BJ (cell line): Measurements from ENCODE around the gene IL2. TPM values are rescaled to one million over a fixed set of nuclear protein-coding genes. Genes with fewer than 3 reads are reported as not detected.

Source experiments
- CTCF ChIA-PET: fragments of 350-600 bp; formaldehyde crosslinking; extraction: SDS; loops from one replicate; lab custom pipeline; 2021; ENCODE audit warnings: antibody characterized with exemption, inconsistent platforms; lab: Yijun Ruan, JAX
- POLR2A ChIA-PET: fragments of 300-600 bp; sonication (Branson Sonifier 250); formaldehyde crosslinking; extraction: SDS; loops from one replicate; lab custom pipeline; 2021; ENCODE audit warnings: antibody characterized with exemption; lab: Charles Lee
- DNase-seq: peaks from one replicate; pipeline ENCODE4 v3.0.0-alpha.2; 2011; ENCODE audit warnings: low read depth
- H3K27me3 ChIP-seq: 2 replicates; pipeline ENCODE4 v1.6.0; 2011; ENCODE audit warnings: low read length; ENCODE audit not compliant: control insufficient read depth, insufficient read depth
- H3K36me3 ChIP-seq: 2 replicates; pipeline ENCODE4 v1.5.1; 2011; ENCODE audit warnings: low read length; ENCODE audit not compliant: control insufficient read depth, insufficient read depth
- H3K4me3 ChIP-seq: 2 replicates; pipeline ENCODE4 v1.5.1; 2011; ENCODE audit warnings: low read depth, mild to moderate bottlenecking, control low read depth, low read length
- polyA plus RNA-seq: library from polyadenylated mRNA; depleted of rRNA; stranded (reverse); fragments of >200 nt; gene quantifications from 2 replicates; pipeline ENCODE4 v1.2.3, GENCODE V29; 2011
- TF ChIP-seq, protein P1 (sequence below): IDR thresholded peaks from 2 replicates; pipeline ENCODE4 v1.5.1; 2011; ENCODE audit warnings: low read depth, mild to moderate bottlenecking, control low read depth, inconsistent platforms, low read length, moderate library complexity; ENCODE audit not compliant: insufficient read depth

The IL2 gene
- polyA plus RNA-seq, 1 experiment = not detected

- H3K36me3 ChIP-seq = no peaks in the 10 kb centered on the region
- TF ChIP-seq, protein P1, sequence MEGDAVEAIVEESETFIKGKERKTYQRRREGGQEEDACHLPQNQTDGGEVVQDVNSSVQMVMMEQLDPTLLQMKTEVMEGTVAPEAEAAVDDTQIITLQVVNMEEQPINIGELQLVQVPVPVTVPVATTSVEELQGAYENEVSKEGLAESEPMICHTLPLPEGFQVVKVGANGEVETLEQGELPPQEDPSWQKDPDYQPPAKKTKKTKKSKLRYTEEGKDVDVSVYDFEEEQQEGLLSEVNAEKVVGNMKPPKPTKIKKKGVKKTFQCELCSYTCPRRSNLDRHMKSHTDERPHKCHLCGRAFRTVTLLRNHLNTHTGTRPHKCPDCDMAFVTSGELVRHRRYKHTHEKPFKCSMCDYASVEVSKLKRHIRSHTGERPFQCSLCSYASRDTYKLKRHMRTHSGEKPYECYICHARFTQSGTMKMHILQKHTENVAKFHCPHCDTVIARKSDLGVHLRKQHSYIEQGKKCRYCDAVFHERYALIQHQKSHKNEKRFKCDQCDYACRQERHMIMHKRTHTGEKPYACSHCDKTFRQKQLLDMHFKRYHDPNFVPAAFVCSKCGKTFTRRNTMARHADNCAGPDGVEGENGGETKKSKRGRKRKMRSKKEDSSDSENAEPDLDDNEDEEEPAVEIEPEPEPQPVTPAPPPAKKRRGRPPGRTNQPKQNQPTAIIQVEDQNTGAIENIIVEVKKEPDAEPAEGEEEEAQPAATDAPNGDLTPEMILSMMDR = no peak
- DNase-seq = no peak
- POLR2A ChIA-PET = no interaction called here
- no peak overlapping the region for H3K4me3 ChIP-seq
- CTCF ChIA-PET = no interaction called here
- no peaks in the 10 kb centered on the region for H3K27me3 ChIP-seq
Observed at GRCh38 chr4:122476126-122476525, 19.6 kb upstream of the IL2 start.

- Histone ChIP-seq H3K4me3 (no peak overlapping the region), H3K36me3 (no peaks in the 10 kb centered on the region), H3K27me3 (no peaks in the 10 kb centered on the region)
- CTCF ChIA-PET = no interaction called here
- POLR2A ChIA-PET = no interaction called here
- TF ChIP-seq, protein P1 = no peak
- no peak for DNase-seq
Observed at GRCh38 chr4:122475233-122475632, 18.7 kb upstream of the IL2 start.

GRCh38 chr4:122469457-122469856 is 12.9 kb upstream of the IL2 start:
- ChIA-PET CTCF (no interaction called here), POLR2A (no interaction called here)
- TF ChIP-seq, protein P1 = no peak
- H3K4me3 ChIP-seq = no peak overlapping the region
- no peak for DNase-seq
- H3K27me3 ChIP-seq = no peaks in the 10 kb centered on the region
- no peaks in the 10 kb centered on the region for H3K36me3 ChIP-seq

DNA sequence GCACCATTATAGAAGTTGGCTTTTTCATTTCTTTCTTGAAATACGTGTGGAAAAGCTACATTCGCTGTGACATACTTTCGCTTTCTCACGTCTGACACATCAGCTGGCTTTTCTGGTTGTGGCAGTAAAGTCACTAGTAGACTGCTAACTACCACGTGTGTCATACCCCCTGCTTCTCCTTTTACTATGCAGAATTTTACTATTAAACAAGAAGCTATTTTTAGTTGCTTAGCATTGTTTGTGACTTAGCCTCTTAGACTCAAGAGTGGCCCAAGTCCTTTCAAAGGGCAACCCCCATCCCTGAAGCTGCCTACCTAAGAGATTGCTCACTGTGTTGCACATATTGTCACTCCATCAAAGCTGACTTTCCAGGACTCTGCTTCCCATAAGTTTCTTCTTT is 2.1 kb upstream of the IL2 start:
- POLR2A ChIA-PET = no interaction called here
- no peak for DNase-seq
- Histone ChIP-seq H3K4me3 (no peak overlapping the region), H3K27me3 (no peaks in the 10 kb centered on the region), H3K36me3 (no peaks in the 10 kb centered on the region)
- TF ChIP-seq, protein P1 = no peak
- CTCF ChIA-PET = interaction anchor here (0.7 to 0.8 kb wide), 2 partner anchors 9 kb away, joined by 3 read pairs; no protein-coding TSS in a partner anchor

DNA sequence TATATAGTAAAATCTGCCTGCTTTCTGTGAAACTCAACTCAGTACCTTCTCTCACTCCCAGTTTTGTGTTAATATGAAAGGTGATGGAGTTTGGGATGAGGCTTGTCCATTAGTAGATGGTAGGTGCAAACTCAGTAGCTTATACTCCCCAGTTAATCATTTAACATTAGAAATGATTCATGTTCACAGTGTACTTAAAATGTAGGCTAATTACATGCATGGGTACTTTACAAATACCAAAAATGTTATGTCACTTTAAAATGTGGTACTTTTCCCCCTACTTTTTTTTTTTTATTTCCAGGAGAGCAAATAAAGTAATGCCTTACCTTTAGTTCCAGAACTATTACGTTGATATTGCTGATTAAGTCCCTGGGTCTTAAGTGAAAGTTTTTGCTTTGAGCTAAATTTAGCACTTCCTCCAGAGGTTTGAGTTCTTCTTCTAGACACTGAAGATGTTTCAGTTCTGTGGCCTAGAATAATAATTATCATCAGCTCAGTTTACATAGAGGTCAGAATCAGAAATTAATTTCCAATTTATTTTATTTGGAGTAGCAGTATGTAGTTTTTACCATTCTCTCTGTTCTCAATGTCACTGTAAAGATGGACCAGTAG is 3.0 kb downstream of the IL2 start:
- no peaks in the 10 kb centered on the region for H3K36me3 ChIP-seq
- no peak for DNase-seq
- POLR2A ChIA-PET = no interaction called here
- CTCF ChIA-PET = no interaction called here
- H3K27me3 ChIP-seq = no peaks in the 10 kb centered on the region; the same call in 1 of the 2 replicates
- TF ChIP-seq, protein P1 = no peak
- no peak overlapping the region for H3K4me3 ChIP-seq
